Natural killer cell (primary cell): Measurements from ENCODE around the gene KRTCAP2. TPM values are rescaled to one million over a fixed set of nuclear protein-coding genes. Genes with fewer than 3 reads are reported as not detected.

Experiments
- ATAC-seq, 3 donors: fragments of 150-1000 bp in 2 of 3; fragments of 200-7000 bp in 1 of 3; cut with Tn5 transposase; 1 replicate in 1 of 3; 2 replicates in 2 of 3; pipeline ENCODE4 v1.10.0; 2021; ENCODE audit warnings: mild to moderate bottlenecking in 2 of 3, moderate library complexity in 2 of 3
- DNase-seq, 2 donors: peaks; one replicate each; pipeline versions ENCODE4 v3.0.0 to v3.0.0-alpha.2; 2013 to 2021; ENCODE audit warnings: mixed read lengths in 1 of 2
- H3K27ac ChIP-seq: one replicate; pipeline ENCODE4 v1.5.1; 2013; ENCODE audit warnings: mild to moderate bottlenecking, low read length
- H3K27me3 ChIP-seq: one replicate; pipeline ENCODE4 v1.6.1; 2013; ENCODE audit warnings: low read length; ENCODE audit not compliant: control insufficient read depth, insufficient read depth
- H3K36me3 ChIP-seq: one replicate; pipeline ENCODE4 v1.6.1; 2013; ENCODE audit warnings: low read length; ENCODE audit not compliant: control insufficient read depth, insufficient read depth
- H3K4me1 ChIP-seq: one replicate; pipeline ENCODE4 v1.6.1; 2013; ENCODE audit warnings: low read length; ENCODE audit not compliant: control insufficient read depth, insufficient read depth
- H3K4me3 ChIP-seq: one replicate; pipeline ENCODE4 v1.5.1; 2013; ENCODE audit warnings: low read length
- H3K9me3 ChIP-seq: one replicate; pipeline ENCODE4 v1.6.1; 2013; ENCODE audit warnings: low read length; ENCODE audit not compliant: control insufficient read depth, insufficient read depth
- H3K27ac Mint-ChIP-seq, 2 donors: one replicate each; pipeline ENCODE4 v1.8.0; 2022; ENCODE audit warnings: mild to moderate bottlenecking in 2 of 2, mixed read lengths in 2 of 2, moderate library complexity in 1 of 2
- H3K27me3 Mint-ChIP-seq, 2 donors: one replicate each; pipeline ENCODE4 v1.8.0; 2022; ENCODE audit warnings: low read depth in 2 of 2, mixed read lengths in 2 of 2
- H3K36me3 Mint-ChIP-seq: one replicate; pipeline ENCODE4 v1.8.0; 2022; ENCODE audit warnings: mixed read lengths
- H3K4me1 Mint-ChIP-seq, 2 donors: one replicate each; pipeline ENCODE4 v1.8.0; 2022; ENCODE audit warnings: mixed read lengths in 2 of 2
- H3K4me3 Mint-ChIP-seq: one replicate; pipeline ENCODE4 v1.8.0; 2022; ENCODE audit warnings: mild to moderate bottlenecking, moderate library complexity, mixed read lengths
- H3K9me3 Mint-ChIP-seq, 2 donors: one replicate each; pipeline ENCODE4 v1.8.0; 2022; ENCODE audit warnings: mixed read lengths in 2 of 2
- WGBS: methylation state at CpG from one replicate; pipeline ENCODE4 v1.1.7; 2013; ENCODE audit warnings: missing lambda C conversion rate; ENCODE audit not compliant: insufficient coverage; 5-methylcytosine and 5-hydroxymethylcytosine counted together
- intact Hi-C: fragments of 100-400 bp; cut with micrococcal nuclease; formaldehyde crosslinking; loops from one replicate; pipeline ENCODE4 v1.14.2; 2022
- total RNA-seq, 4 donors: library from RNA; stranded (reverse); fragments of 120-200 nt in 1 of 4; gene quantifications; one replicate each; pipeline versions ENCODE4 v1.2.3 to v1.2.4, GENCODE V29; 2013 to 2022
- TF ChIP-seq, protein P1 (sequence below): fragments of 200-600 bp; IDR thresholded peaks from one replicate; pipeline ENCODE4 v1.8.0; 2022; ENCODE audit warnings: antibody characterized with exemption

KRTCAP2 gene
- total RNA-seq, 3 donors from 2014 or later (not counting 1 experiment from before 2014, with no cell fraction given) = 95.3 to 113 (median 104) TPM

DNA sequence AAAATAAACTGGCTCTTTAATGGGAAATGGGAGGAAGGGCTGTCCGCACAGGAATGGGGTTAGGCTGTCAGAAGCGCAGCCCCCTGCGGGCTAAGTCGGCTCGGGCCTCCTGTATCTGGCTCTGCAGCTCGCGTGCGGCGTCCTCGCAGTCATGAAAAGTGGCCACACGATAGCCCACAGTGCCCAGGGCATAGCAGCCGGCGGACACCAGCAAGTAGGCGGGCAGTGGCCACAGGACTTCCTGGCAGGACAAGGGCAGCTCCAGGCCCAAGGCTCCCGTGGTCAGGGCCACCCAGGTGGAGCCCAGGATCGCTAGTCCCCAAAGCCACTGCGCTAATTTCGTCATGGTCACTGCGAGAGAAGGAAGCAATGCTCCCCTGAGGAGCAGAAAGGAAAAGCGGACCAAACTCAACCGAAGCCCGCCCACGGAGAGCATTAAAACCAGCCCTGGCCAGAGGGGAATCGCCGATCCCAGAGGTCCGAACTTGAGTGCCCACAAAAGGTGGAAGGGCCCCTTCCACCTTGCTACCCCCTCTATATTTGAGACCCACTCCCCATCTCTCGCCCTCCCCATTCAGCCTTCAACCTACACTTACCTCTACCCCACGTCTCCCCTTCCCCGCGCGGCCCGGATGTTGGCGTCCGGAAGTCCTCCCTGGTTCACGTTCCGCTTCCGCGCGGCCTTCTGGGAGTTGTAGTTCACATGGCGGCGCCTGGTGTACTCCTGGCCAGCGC is 33.0 kb downstream of the KRTCAP2 start, which contains the start of gene DPM3:
Gene DPM3, minus strand, starts transcription at position 637 of the 735 bp plus-strand sequence. Its CDS starts 291 bp downstream, at position 346.
- Histone ChIP-seq H3K27me3 (no peaks in the 10 kb centered on the region), H3K4me3 (peak within 1 kb of the TSS; percentile 81), H3K4me1 (peaks cover 35% of the 10 kb centered on the region), H3K9me3 (no peaks in the 10 kb centered on the region), H3K36me3 (no peaks in the 10 kb centered on the region), H3K27ac (peak within 1 kb of the TSS; percentile 78)
- H3K9me3 Mint-ChIP-seq = no peaks in the 10 kb centered on the region
- peaks cover 17 to 41% of the 10 kb centered on the region in 2 donors for H3K4me1 Mint-ChIP-seq
- no peaks in the 10 kb centered on the region for H3K36me3 Mint-ChIP-seq
- DNase-seq (peak; percentile 80 to 92), ATAC-seq (peak; percentile 63 to 72 (median 68))
- WGBS = under 1% methylated on average over 42 of the region's 42 CpGs
- TF ChIP-seq, protein P1, sequence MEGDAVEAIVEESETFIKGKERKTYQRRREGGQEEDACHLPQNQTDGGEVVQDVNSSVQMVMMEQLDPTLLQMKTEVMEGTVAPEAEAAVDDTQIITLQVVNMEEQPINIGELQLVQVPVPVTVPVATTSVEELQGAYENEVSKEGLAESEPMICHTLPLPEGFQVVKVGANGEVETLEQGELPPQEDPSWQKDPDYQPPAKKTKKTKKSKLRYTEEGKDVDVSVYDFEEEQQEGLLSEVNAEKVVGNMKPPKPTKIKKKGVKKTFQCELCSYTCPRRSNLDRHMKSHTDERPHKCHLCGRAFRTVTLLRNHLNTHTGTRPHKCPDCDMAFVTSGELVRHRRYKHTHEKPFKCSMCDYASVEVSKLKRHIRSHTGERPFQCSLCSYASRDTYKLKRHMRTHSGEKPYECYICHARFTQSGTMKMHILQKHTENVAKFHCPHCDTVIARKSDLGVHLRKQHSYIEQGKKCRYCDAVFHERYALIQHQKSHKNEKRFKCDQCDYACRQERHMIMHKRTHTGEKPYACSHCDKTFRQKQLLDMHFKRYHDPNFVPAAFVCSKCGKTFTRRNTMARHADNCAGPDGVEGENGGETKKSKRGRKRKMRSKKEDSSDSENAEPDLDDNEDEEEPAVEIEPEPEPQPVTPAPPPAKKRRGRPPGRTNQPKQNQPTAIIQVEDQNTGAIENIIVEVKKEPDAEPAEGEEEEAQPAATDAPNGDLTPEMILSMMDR = no peak
- H3K27ac Mint-ChIP-seq = peak within 1 kb of the TSS; percentile 97 to 99
- H3K4me3 Mint-ChIP-seq = peak within 1 kb of the TSS; percentile 96
- peaks cover 0 to 2% of the 10 kb centered on the region in 2 donors for H3K27me3 Mint-ChIP-seq
- intact Hi-C loops = loop anchor here (2.0 kb wide), 1 partner anchor 13 kb away; the partner anchor contains the start of gene EFNA1

DNA sequence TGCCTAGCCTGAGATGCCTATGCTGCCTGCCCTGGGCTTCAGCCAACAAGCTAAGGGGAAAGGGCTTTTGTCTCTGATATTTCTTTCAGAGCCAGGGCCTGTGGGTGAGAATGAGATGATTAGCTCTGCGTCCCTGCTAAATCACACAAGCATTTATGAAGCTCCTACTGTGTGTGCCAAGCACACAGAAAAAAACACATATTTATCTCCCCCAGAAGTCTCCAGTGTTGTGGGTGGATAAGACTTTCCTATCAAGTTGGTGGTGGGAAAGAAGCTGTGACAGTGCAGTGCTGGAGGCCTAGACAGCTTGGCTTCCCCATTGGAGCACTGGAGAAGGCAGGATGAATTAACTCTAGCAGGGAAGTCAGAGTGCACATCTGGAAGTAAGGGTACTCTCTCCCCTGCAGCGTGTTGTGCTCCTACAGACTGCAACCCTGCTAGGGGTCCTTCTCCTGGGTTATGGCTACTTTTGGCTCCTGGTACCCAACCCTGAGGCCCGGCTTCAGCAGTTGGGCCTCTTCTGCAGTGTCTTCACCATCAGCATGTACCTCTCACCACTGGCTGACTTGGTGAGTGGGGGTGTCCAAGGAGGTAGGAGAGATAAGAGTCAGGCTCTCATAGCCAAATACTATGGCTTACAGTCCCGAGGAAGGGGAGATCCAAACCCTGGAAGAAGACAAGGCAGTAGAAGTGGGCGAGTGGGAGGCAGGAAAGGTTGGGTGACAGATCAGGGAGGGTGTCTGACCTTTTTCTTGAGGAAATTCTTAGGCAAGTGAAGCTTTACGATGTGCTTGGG is 35.8 kb downstream of the KRTCAP2 start:
- Mint-ChIP-seq H3K4me3 (peak overlapping the region; percentile 100), H3K4me1 (peaks cover 22 to 50% of the 10 kb centered on the region in 2 donors), H3K36me3 (no peaks in the 10 kb centered on the region), H3K27me3 (no peaks in the 10 kb centered on the region), H3K27ac (peak overlapping the region; percentile 99), H3K9me3 (no peaks in the 10 kb centered on the region)
- H3K27ac ChIP-seq = peak overlapping the region; percentile 100
- WGBS = 94% methylated on average over 5 of the region's 6 CpGs
- no peak overlapping the region for H3K4me3 ChIP-seq
- H3K27me3 ChIP-seq = no peaks in the 10 kb centered on the region
- DNase-seq = no peak
- no peak for ATAC-seq
- peaks cover 39% of the 10 kb centered on the region for H3K4me1 ChIP-seq
- H3K9me3 ChIP-seq = no peaks in the 10 kb centered on the region
- TF ChIP-seq, protein P1 = no peak
- intact Hi-C loops = no loop called here
- H3K36me3 ChIP-seq = no peaks in the 10 kb centered on the region

DNA sequence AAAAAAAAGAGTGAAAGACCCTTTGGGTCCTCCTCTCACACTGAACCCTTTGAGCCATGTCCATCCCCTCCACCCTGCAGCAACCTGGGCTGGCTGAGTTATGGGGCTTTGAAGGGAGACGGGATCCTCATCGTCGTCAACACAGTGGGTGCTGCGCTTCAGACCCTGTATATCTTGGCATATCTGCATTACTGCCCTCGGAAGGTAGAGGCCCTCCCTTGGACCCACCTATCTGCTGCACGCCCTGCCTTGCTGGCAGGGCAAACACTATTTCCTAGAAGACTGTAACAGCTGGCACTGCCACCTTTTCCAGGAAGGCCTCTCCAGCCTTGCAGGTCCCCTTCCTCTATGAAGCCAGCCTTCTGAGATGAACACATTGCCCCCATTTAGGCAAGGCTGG is 36.4 kb downstream of the KRTCAP2 start:
- intact Hi-C loops = no loop called here
- H3K27me3 ChIP-seq = no peaks in the 10 kb centered on the region
- TF ChIP-seq, protein P1 = no peak
- H3K27ac ChIP-seq = peak overlapping the region; percentile 100
- no peaks in the 10 kb centered on the region for H3K9me3 Mint-ChIP-seq
- H3K9me3 ChIP-seq = no peaks in the 10 kb centered on the region
- peak overlapping the region; percentile 98 for H3K4me3 ChIP-seq
- ATAC-seq = no peak
- H3K36me3 Mint-ChIP-seq = no peaks in the 10 kb centered on the region
- H3K27me3 Mint-ChIP-seq = no peaks in the 10 kb centered on the region
- WGBS = 27% methylated on average over 6 of the region's 6 CpGs
- peak overlapping the region; percentile 99 for H3K27ac Mint-ChIP-seq
- peak overlapping the region; percentile 100 for H3K4me3 Mint-ChIP-seq
- H3K4me1 Mint-ChIP-seq = peaks cover 22 to 50% of the 10 kb centered on the region in 2 donors
- H3K4me1 ChIP-seq = peaks cover 39% of the 10 kb centered on the region
- DNase-seq = peak in 1 of 2 donors; percentile 49
- H3K36me3 ChIP-seq = no peaks in the 10 kb centered on the region
